Measurements from ENCODE around the gene PIWIL1. TPM values are rescaled to one million over a fixed set of nuclear protein-coding genes. Genes with fewer than 3 reads are reported as not detected.

PIWIL1 gene
- total RNA-seq, 1 experiment from 2014 or later: not detected

GRCh38 chr12:130419116-130419515 is 81.4 kb downstream of the PIWIL1 start:
- H3K27ac Mint-ChIP-seq (ENCODE audit: unreplicated experiment): no peak overlapping the region
- H3K27me3 Mint-ChIP-seq (ENCODE audit: unreplicated experiment): no peaks in the 10 kb centered on the region
- intact Hi-C loops (cut with micrococcal nuclease; ENCODE audit: unreplicated experiment): no loop called here
- CTCF ChIA-PET: interaction anchor here (0.7 kb wide), 1 partner anchor 14 kb away, joined by 3 read pairs; no protein-coding TSS in a partner anchor
- no peaks in the 10 kb centered on the region for H3K4me1 Mint-ChIP-seq (ENCODE audit: low read depth, unreplicated experiment)
- H3K9me3 Mint-ChIP-seq (ENCODE audit: low read depth, unreplicated experiment): peaks cover 8% of the 10 kb centered on the region
- H3K36me3 Mint-ChIP-seq (ENCODE audit: insufficient read depth, unreplicated experiment): peaks cover 5% of the 10 kb centered on the region
- no peak overlapping the region for H3K4me3 Mint-ChIP-seq (ENCODE audit: low read depth, unreplicated experiment)
- no peak for TF ChIP-seq CTCF (IDR thresholded peaks at IDR 0.05; ENCODE audit: unreplicated experiment)
- DNase-seq: no peak
- BruUV-seq (replicated peaks): no TSS peak

DNA sequence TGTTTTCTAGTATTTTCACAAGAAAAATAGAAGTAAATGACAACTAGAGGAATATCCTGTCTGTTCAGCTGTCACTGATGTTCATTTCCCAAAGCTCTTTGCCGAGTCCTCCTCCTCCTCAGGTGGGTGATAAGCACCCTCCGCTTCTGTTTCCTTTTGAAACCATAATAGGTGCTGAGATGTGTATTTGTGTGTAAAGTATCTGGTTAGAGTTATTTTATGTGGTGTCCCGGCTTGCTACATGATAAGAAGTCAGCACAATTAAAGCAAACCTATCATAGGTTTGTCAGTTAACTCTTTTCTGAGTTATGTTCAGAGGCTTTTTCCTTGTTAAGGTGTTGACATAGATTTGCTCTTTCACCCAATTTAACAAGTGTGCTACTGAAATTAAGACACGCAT is 82.4 kb downstream of the PIWIL1 start:
- H3K27me3 Mint-ChIP-seq (ENCODE audit: unreplicated experiment): no peaks in the 10 kb centered on the region
- no peak overlapping the region for H3K27ac Mint-ChIP-seq (ENCODE audit: unreplicated experiment)
- no peak for DNase-seq
- no peaks in the 10 kb centered on the region for H3K4me1 Mint-ChIP-seq (ENCODE audit: low read depth, unreplicated experiment)
- H3K36me3 Mint-ChIP-seq (ENCODE audit: insufficient read depth, unreplicated experiment): peaks cover 5% of the 10 kb centered on the region
- no peak overlapping the region for H3K4me3 Mint-ChIP-seq (ENCODE audit: low read depth, unreplicated experiment)
- TF ChIP-seq CTCF (IDR thresholded peaks at IDR 0.05; ENCODE audit: unreplicated experiment): no peak
- intact Hi-C loops (cut with micrococcal nuclease; ENCODE audit: unreplicated experiment): no loop called here
- CTCF ChIA-PET: no interaction called here
- H3K9me3 Mint-ChIP-seq (ENCODE audit: low read depth, unreplicated experiment): peaks cover 6% of the 10 kb centered on the region
- BruUV-seq (replicated peaks): no TSS peak

GRCh38 chr12:130421896-130422295 is 84.2 kb downstream of the PIWIL1 start:
- no TSS peak for BruUV-seq (replicated peaks)
- no peak overlapping the region for H3K4me3 Mint-ChIP-seq (ENCODE audit: low read depth, unreplicated experiment)
- peaks cover 11% of the 10 kb centered on the region for H3K9me3 Mint-ChIP-seq (ENCODE audit: low read depth, unreplicated experiment)
- H3K36me3 Mint-ChIP-seq (ENCODE audit: insufficient read depth, unreplicated experiment): peaks cover 5% of the 10 kb centered on the region
- no peak for DNase-seq
- H3K27me3 Mint-ChIP-seq (ENCODE audit: unreplicated experiment): no peaks in the 10 kb centered on the region
- H3K4me1 Mint-ChIP-seq (ENCODE audit: low read depth, unreplicated experiment): no peaks in the 10 kb centered on the region
- intact Hi-C loops (cut with micrococcal nuclease; ENCODE audit: unreplicated experiment): no loop called here
- H3K27ac Mint-ChIP-seq (ENCODE audit: unreplicated experiment): no peak overlapping the region
- no peak for TF ChIP-seq CTCF (IDR thresholded peaks at IDR 0.05; ENCODE audit: unreplicated experiment)
- CTCF ChIA-PET: no interaction called here

Other genes with a start within 250 kb of the PIWIL1 start
- not detected in 2 replicates for gene FZD10, start 175.4 kb upstream of the PIWIL1 start, total RNA-seq (2022)